ENCODE results near the gene MED16.

MED16 gene

GRCh38 chr19:927351-927779 lies 34.4 kb upstream of the MED16 start:
- DNase-seq: no peak

- DNase-seq: peak in 1 of 2 experiments; percentile 26
Measured at GRCh38 chr19:926589-927350, 33.8 kb upstream of the MED16 start.

- no peak for DNase-seq
Measured at GRCh38 chr19:926323-926588, 33.3 kb upstream of the MED16 start.

- peak; percentile 62 to 82 for DNase-seq
Measured at GRCh38 chr19:925526-926322, 32.7 kb upstream of the MED16 start, which contains the start of gene ARID3A. TSS of gene ARID3A (plus strand) at chr19:926035. CDS start at chr19:929529, 3,494 bp downstream.

- peak; percentile 53 to 82 for DNase-seq
Measured at GRCh38 chr19:925087-925525, 32.1 kb upstream of the MED16 start.

GRCh38 chr19:924553-925086 lies 31.6 kb upstream of the MED16 start:
- no peak for DNase-seq

- DNase-seq: peak; percentile 60 to 87
Measured at GRCh38 chr19:920051-920864, 27.3 kb upstream of the MED16 start.

GRCh38 chr19:919199-920050 lies 26.4 kb upstream of the MED16 start:
- peak; percentile 44 to 84 for DNase-seq

- DNase-seq: peak in 1 of 2 experiments; percentile 59
Measured at GRCh38 chr19:918481-919198, 25.7 kb upstream of the MED16 start.

- no peak for DNase-seq
Measured at GRCh38 chr19:918152-918437, 25.1 kb upstream of the MED16 start.

GRCh38 chr19:917323-918151 lies 24.6 kb upstream of the MED16 start, which contains the start of gene KISS1R:
TSS of gene KISS1R (plus strand) at chr19:917333. CDS start at chr19:917503, 170 bp downstream.
- DNase-seq: peak; percentile 40 to 51

- peak in 1 of 2 experiments; percentile 23 for DNase-seq
Measured at GRCh38 chr19:916645-917322, 23.8 kb upstream of the MED16 start.

GRCh38 chr19:913080-913748 lies 20.2 kb upstream of the MED16 start, which contains the start of gene R3HDM4:
TSS of gene R3HDM4 (minus strand) at chr19:913219. CDS start at chr19:913157, 62 bp downstream.
- DNase-seq: peak; percentile 35 to 60

- DNase-seq: no peak
Measured at GRCh38 chr19:912181-913079, 19.4 kb upstream of the MED16 start.

- DNase-seq: no peak
Measured at GRCh38 chr19:911197-912033, 18.4 kb upstream of the MED16 start.

GRCh38 chr19:907183-907853 lies 14.3 kb upstream of the MED16 start:
- DNase-seq: no peak
